GM12878 (cell line): ENCODE data around the gene GPR18. TPM values are rescaled to one million over a fixed set of nuclear protein-coding genes. Genes with fewer than 3 reads are reported as not detected.

ENCODE experiments used
- ATAC-seq: fragments of 200-7000 bp; cut with Tn5 transposase; 3 replicates; pipeline ENCODE4 v1.9.1; 2020; ENCODE audit warnings: mild to moderate bottlenecking, moderate library complexity
- BruUV-seq: library from RNA; stranded (reverse); fragments of 400-500 nt; replicated peaks from 2 replicates; lab custom pipeline; 2021; lab: Mats Ljungman, UMichigan
- CTCF ChIA-PET: fragments of 300-600 bp; sonication (Branson Sonifier 250); formaldehyde crosslinking; extraction: SDS; loops from one replicate; lab custom pipeline; 2021; ENCODE audit warnings: inconsistent platforms; lab: Yijun Ruan, JAX
- POLR2A ChIA-PET: fragments of 350-600 bp; formaldehyde crosslinking; extraction: SDS; loops from one replicate; lab custom pipeline; 2021; ENCODE audit warnings: inconsistent platforms; lab: Charles Lee
- RAD21 ChIA-PET: fragments of 300-600 bp; sonication (Branson Sonifier 250); formaldehyde crosslinking; loops from one replicate; lab custom pipeline; 2023; ENCODE audit warnings: antibody characterized with exemption; ENCODE audit not compliant: unreplicated experiment; lab: Charles Lee
- SMC1A ChIA-PET: fragments of 300-600 bp; sonication (Branson Sonifier 250); formaldehyde crosslinking; loops from one replicate; lab custom pipeline; 2023; ENCODE audit not compliant: unreplicated experiment, uncharacterized antibody; lab: Charles Lee
- DNase-seq: peaks from one replicate; pipeline ENCODE4 v3.0.0-alpha.2; 2011; ENCODE audit warnings: low read depth, low spot score
- FAIRE-seq: peaks from 3 replicates; lab custom pipeline; 2011; peaks lifted over from hg19 to GRCh38; lab: Jason Lieb, UNC
- H2AFZ ChIP-seq: 2 replicates; pipeline ENCODE4 v1.6.0; 2011; ENCODE audit warnings: low read depth, low read length, control low read depth; ENCODE audit not compliant: control insufficient read depth
- H3K27ac ChIP-seq: 2 replicates; pipeline ENCODE4 v1.5.1; 2011; ENCODE audit warnings: control low read depth; ENCODE audit not compliant: control insufficient read depth, insufficient read depth
- H3K27me3 ChIP-seq, 2 experiments: replicated peaks in 1 of 2; 2 replicates each; pipeline versions ENCODE4 v1.6.0 to v1.6.1; 2011; ENCODE audit warnings: low read length in 1 of 2; ENCODE audit not compliant: control insufficient read depth in 2 of 2, insufficient read depth in 2 of 2
- H3K36me3 ChIP-seq, 2 experiments: 2 replicates each; pipeline ENCODE4 v1.5.1; 2011; ENCODE audit warnings: low read length in 1 of 2; ENCODE audit not compliant: control insufficient read depth in 2 of 2, insufficient read depth in 2 of 2
- H3K4me1 ChIP-seq: 2 replicates; pipeline ENCODE4 v1.6.1; 2011; ENCODE audit warnings: mild to moderate bottlenecking, low read length, moderate library complexity, mixed read lengths; ENCODE audit not compliant: control insufficient read depth, insufficient read depth
- H3K4me2 ChIP-seq: 2 replicates; pipeline ENCODE4 v1.6.0; 2011; ENCODE audit warnings: control low read depth; ENCODE audit not compliant: control insufficient read depth, insufficient read depth
- H3K4me3 ChIP-seq: fragments of 200-600 bp; sonication (generic); 2 replicates; pipeline ENCODE4 v1.5.1; 2016
- H3K79me2 ChIP-seq: 2 replicates; pipeline ENCODE4 v1.6.0; 2011; ENCODE audit warnings: low read length; ENCODE audit not compliant: control insufficient read depth, insufficient read depth
- H3K9ac ChIP-seq: 2 replicates; pipeline ENCODE4 v1.8.0; 2011; ENCODE audit warnings: low read length, control low read depth, mixed read lengths; ENCODE audit not compliant: control insufficient read depth, insufficient read depth
- H3K9me3 ChIP-seq: replicated peaks from 3 replicates; pipeline ENCODE4 v1.5.1; 2011; ENCODE audit warnings: mild to moderate bottlenecking, low read length; ENCODE audit not compliant: control insufficient read depth, insufficient read depth
- H4K20me1 ChIP-seq: 2 replicates; pipeline ENCODE4 v1.6.0; 2011; ENCODE audit not compliant: control insufficient read depth, insufficient read depth
- TCF12 ChIP-seq: IDR thresholded peaks from 2 replicates; pipeline ENCODE4 v1.6.1; 2011; ENCODE audit warnings: low read depth, mild to moderate bottlenecking, low read length
- ZBTB11 ChIP-seq: fragments of 450-650 bp; formaldehyde crosslinking; IDR thresholded peaks from 2 replicates; pipeline ENCODE4 v1.5.0; 2022; ENCODE audit warnings: mild to moderate bottlenecking, missing genetic modification characterization
- WGBS: methylation state at CpG from one replicate; pipeline ENCODE4 v1.1.6; 2016; ENCODE audit warnings: low lambda C conversion rate; ENCODE audit not compliant: insufficient replicate concordance, insufficient coverage; ENCODE audit errors: missing lambda C conversion rate; 5-methylcytosine and 5-hydroxymethylcytosine counted together
- in situ Hi-C: fragments of 300-500 bp; cut with MboI; formaldehyde crosslinking; loops from 9 replicates; pipeline ENCODE4 v1.14.3; 2018; ENCODE audit warnings: mixed read lengths
- intact Hi-C: fragments of 100-400 bp; cut with micrococcal nuclease; formaldehyde crosslinking; loops from one replicate; pipeline ENCODE4 v1.14.2; 2022; ENCODE audit not compliant: unreplicated experiment
- polyA plus RNA-seq, 11 experiments: library from polyadenylated mRNA; depleted of rRNA in 4 of 11; unstranded in 6 of 11; stranded (reverse) in 5 of 11; fragments of >200 nt; fragmentation: Nextera tagmentation in 4 of 11; fragmentation: Illumina TruSeq in 1 of 11; extraction: Ambion mirVana in 4 of 11; extraction: Trizol in 1 of 11; gene quantifications; 1 replicate in 1 of 11; 2 replicates in 10 of 11; pipeline versions ENCODE4 v1.2.1 to v1.2.3, GENCODE V29; 2011 to 2016; ENCODE audit warnings: inconsistent platforms in 2 of 11, missing spikeins in 2 of 11, low read depth in 1 of 11
- total RNA-seq, 4 experiments: library from RNA; depleted of rRNA in 3 of 4; stranded (reverse); fragments of >200 nt in 3 of 4; fragmentation: Illumina TruSeq in 1 of 4; extraction: Trizol in 1 of 4; gene quantifications; 2 replicates each; pipeline versions ENCODE4 v1.2.1 to v1.2.3, GENCODE V29; 2013 to 2021
- TF ChIP-seq, protein P1 (sequence below): IDR thresholded peaks from 2 replicates; pipeline ENCODE4 v1.6.1; 2011; ENCODE audit warnings: borderline replicate concordance, low read depth, mild to moderate bottlenecking, moderate library complexity, mixed read lengths, low read length; ENCODE audit not compliant: insufficient read depth; ENCODE audit errors: extremely low read length
- TF ChIP-seq, protein P2 (sequence below): fragments of 450-650 bp; IDR thresholded peaks from 2 replicates; pipeline ENCODE4 v1.6.1; 2016; ENCODE audit warnings: mild to moderate bottlenecking

GPR18 gene
- total and polyA plus RNA-seq, 10 of the 15 experiments (the other 5 are each of a cell fraction or from before 2014, with no cell fraction given) = 3.3 to 12.9 (median 5.2) TPM

DNA sequence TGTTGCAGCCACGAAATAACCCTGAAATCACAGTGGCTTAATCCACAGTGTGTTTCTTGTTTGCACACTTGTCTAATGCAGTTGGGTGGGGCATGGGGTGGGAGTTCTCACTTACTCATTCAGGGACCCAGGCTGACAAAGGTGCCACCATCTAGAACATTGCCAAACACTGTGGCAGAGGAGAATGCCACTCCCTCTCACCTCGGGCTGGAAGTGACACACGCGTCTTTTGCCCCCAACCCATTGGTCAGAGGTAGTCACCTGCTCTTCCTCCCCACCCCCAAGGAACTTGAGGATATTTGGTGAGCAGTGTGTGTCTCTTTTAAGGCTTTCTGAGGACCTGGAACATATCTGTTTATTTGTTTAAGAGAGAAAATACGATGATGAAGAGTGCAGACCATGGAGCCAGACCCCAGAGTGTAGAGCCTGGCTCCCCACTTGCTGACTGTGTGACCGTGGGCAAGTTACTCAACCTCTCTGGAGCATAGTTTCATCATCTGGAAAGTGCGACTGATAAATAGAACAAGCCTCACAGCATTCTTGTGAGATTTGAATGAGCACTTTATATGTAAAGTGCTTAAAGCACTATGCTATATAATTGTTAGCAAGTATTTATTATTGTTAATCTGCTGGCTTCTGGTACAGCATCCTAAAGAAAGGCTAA lies 31.6 kb upstream of the GPR18 start:
- RAD21 ChIA-PET = interaction anchor here (0.6 to 2.4 kb wide), 5 partner anchors 13 to 77 kb away, joined by 3 to 24 read pairs (median 5); partner anchors contain the start of gene GPR18
- in situ Hi-C loops = no loop called here
- no peak for FAIRE-seq
- H3K4me3 ChIP-seq = no peak overlapping the region
- H3K27ac ChIP-seq = peak overlapping the region; percentile 67; the same call in 1 of the 2 replicates
- WGBS = 82% methylated on average over 7 of the region's 7 CpGs
- DNase-seq = no peak
- H3K4me1 ChIP-seq = peaks cover 36% of the 10 kb centered on the region
- no peak overlapping the region for H2AFZ ChIP-seq
- peaks cover 37% of the 10 kb centered on the region for H3K79me2 ChIP-seq
- H3K4me2 ChIP-seq = no peak overlapping the region
- no peaks in the 10 kb centered on the region for H3K9me3 ChIP-seq
- TF ChIP-seq, protein P1, sequence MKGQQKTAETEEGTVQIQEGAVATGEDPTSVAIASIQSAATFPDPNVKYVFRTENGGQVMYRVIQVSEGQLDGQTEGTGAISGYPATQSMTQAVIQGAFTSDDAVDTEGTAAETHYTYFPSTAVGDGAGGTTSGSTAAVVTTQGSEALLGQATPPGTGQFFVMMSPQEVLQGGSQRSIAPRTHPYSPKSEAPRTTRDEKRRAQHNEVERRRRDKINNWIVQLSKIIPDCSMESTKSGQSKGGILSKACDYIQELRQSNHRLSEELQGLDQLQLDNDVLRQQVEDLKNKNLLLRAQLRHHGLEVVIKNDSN = peak; percentile 37
- no peak for TF ChIP-seq ZBTB11
- TF ChIP-seq, protein P2, sequence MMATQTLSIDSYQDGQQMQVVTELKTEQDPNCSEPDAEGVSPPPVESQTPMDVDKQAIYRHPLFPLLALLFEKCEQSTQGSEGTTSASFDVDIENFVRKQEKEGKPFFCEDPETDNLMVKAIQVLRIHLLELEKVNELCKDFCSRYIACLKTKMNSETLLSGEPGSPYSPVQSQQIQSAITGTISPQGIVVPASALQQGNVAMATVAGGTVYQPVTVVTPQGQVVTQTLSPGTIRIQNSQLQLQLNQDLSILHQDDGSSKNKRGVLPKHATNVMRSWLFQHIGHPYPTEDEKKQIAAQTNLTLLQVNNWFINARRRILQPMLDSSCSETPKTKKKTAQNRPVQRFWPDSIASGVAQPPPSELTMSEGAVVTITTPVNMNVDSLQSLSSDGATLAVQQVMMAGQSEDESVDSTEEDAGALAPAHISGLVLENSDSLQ = no peak
- TF ChIP-seq TCF12 = no peak
- H3K9ac ChIP-seq = no peak overlapping the region
- POLR2A ChIA-PET = no interaction called here
- H4K20me1 ChIP-seq = no peaks in the 10 kb centered on the region
- SMC1A ChIA-PET = interaction anchor here (1.7 to 2.9 kb wide), 4 partner anchors 20 to 147 kb away, joined by 8 to 33 read pairs (median 15); no protein-coding TSS in a partner anchor
- 0 out of 3 replicates have a peak, but pooled peaks have one; percentile 1 for ATAC-seq
- intact Hi-C loops = loop anchor here (2.0 kb wide), 1 partner anchor 19 kb away; no protein-coding TSS in a partner anchor
- peaks cover 1 to 4% of the 10 kb centered on the region in 2 experiments; a peak in 3 of 4 replicates for H3K36me3 ChIP-seq
- CTCF ChIA-PET = interaction anchor here (1.4 to 1.8 kb wide), 2 partner anchors 77 to 113 kb away, joined by 4 to 5 read pairs; no protein-coding TSS in a partner anchor
- no TSS peak for BruUV-seq
- H3K27me3 ChIP-seq = no peaks in the 10 kb centered on the region
